ENCODE measurements around the gene TNPO1. TPM values are rescaled to one million over a fixed set of nuclear protein-coding genes. Genes with fewer than 3 reads are reported as not detected.

Gene TNPO1
- total RNA-seq, 1 donor from 2014 or later, result 205 TPM

- FAIRE-seq, result no peak
- no peak for DNase-seq (ENCODE audit: low spot score in 2 of 2)
Measured at GRCh38 chr5:72849546-72849945, 33.1 kb downstream of the TNPO1 start.

- no peak for FAIRE-seq
- DNase-seq (ENCODE audit: low spot score in 2 of 2), result no peak
Measured at GRCh38 chr5:72850113-72850512, 33.7 kb downstream of the TNPO1 start.

- DNase-seq (ENCODE audit: low spot score in 2 of 2), result no peak
- no peak for FAIRE-seq
Measured at GRCh38 chr5:72852356-72852755, 35.9 kb downstream of the TNPO1 start.

- DNase-seq (ENCODE audit: low spot score in 2 of 2) (no peak), FAIRE-seq (no peak)
Measured at GRCh38 chr5:72854419-72854818, 38.0 kb downstream of the TNPO1 start.

GRCh38 chr5:72855821-72856220 is 39.4 kb downstream of the TNPO1 start:
- DNase-seq (ENCODE audit: low spot score in 2 of 2), result no peak
- FAIRE-seq, result no peak

GRCh38 chr5:72857396-72857795 is 40.9 kb downstream of the TNPO1 start:
- FAIRE-seq (no peak), DNase-seq (ENCODE audit: low spot score in 2 of 2) (no peak)

GRCh38 chr5:72859127-72859526 is 42.7 kb downstream of the TNPO1 start:
- FAIRE-seq, result no peak
- no peak for DNase-seq (ENCODE audit: low spot score in 2 of 2)

- FAIRE-seq (no peak), DNase-seq (ENCODE audit: low spot score in 2 of 2) (no peak)
Measured at GRCh38 chr5:72860499-72860898, 44.0 kb downstream of the TNPO1 start.

GRCh38 chr5:72871366-72872024 is 55.0 kb downstream of the TNPO1 start:
- DNase-seq (ENCODE audit: low spot score in 2 of 2) (no peak), FAIRE-seq (no peak)

- no peak for DNase-seq (ENCODE audit: low spot score in 2 of 2)
- FAIRE-seq, result no peak
Measured at GRCh38 chr5:72878854-72879253, 62.4 kb downstream of the TNPO1 start.

GRCh38 chr5:72882989-72883388 is 66.5 kb downstream of the TNPO1 start:
- DNase-seq (ENCODE audit: low spot score in 2 of 2), result no peak
- FAIRE-seq, result no peak

- DNase-seq (ENCODE audit: low spot score in 2 of 2), result no peak
- no peak for FAIRE-seq
Measured at GRCh38 chr5:72883850-72884249, 67.4 kb downstream of the TNPO1 start.

GRCh38 chr5:72884892-72885291 is 68.4 kb downstream of the TNPO1 start:
- FAIRE-seq (no peak), DNase-seq (ENCODE audit: low spot score in 2 of 2) (no peak)

- DNase-seq (ENCODE audit: low spot score in 2 of 2) (no peak), FAIRE-seq (no peak)
Measured at GRCh38 chr5:72885824-72886223, 69.4 kb downstream of the TNPO1 start.

- FAIRE-seq (no peak), DNase-seq (ENCODE audit: low spot score in 2 of 2) (no peak)
Measured at GRCh38 chr5:72888595-72888994, 72.1 kb downstream of the TNPO1 start.

GRCh38 chr5:72889324-72889723 is 72.9 kb downstream of the TNPO1 start:
- no peak for FAIRE-seq
- DNase-seq (ENCODE audit: low spot score in 2 of 2), result no peak

GRCh38 chr5:72892846-72893245 is 76.4 kb downstream of the TNPO1 start:
- FAIRE-seq, result no peak
- DNase-seq (ENCODE audit: low spot score in 2 of 2), result no peak

GRCh38 chr5:72895758-72896157 is 79.3 kb downstream of the TNPO1 start:
- no peak for FAIRE-seq

GRCh38 chr5:72906806-72907205 is 90.3 kb downstream of the TNPO1 start:
- FAIRE-seq (no peak), DNase-seq (ENCODE audit: low spot score in 2 of 2) (no peak)

More at GRCh38 chr5:72895758-72896157, 79.3 kb downstream of the TNPO1 start:
- DNase-seq (ENCODE audit: low spot score in 2 of 2), result no peak

- no peak for DNase-seq (ENCODE audit: low spot score in 2 of 2)
- FAIRE-seq, result no peak
Measured at GRCh38 chr5:72908664-72909063, 92.2 kb downstream of the TNPO1 start.

- DNase-seq (ENCODE audit: low spot score in 2 of 2), result no peak
- FAIRE-seq, result no peak
Measured at GRCh38 chr5:72917371-72917776, 100.9 kb downstream of the TNPO1 start.

- FAIRE-seq, result no peak
- no peak for DNase-seq (ENCODE audit: low spot score in 2 of 2)
Measured at GRCh38 chr5:72920690-72921502, 104.4 kb downstream of the TNPO1 start.

Measured in frontal cortex (tissue), 4 donors.